Pancreas (tissue), 10 donors: ENCODE data around the gene ZBED4. TPM values are rescaled to one million over a fixed set of nuclear protein-coding genes. Genes with fewer than 3 reads are reported as not detected.

Experiments
- ATAC-seq, 4 donors: fragments of 200-7000 bp; cut with Tn5 transposase; one replicate each; pipeline versions ENCODE4 v1.8.0 to v1.9.1; 2020; ENCODE audit warnings: mild to moderate bottlenecking in 4 of 4, moderate library complexity in 4 of 4
- DNase-seq, 6 donors: peaks; one replicate each; pipeline ENCODE4 v3.0.0-alpha.2; 2020
- FAIRE-seq: peaks from 2 replicates; lab custom pipeline; 2012; peaks lifted over from hg19 to GRCh38; lab: Jason Lieb, UNC
- H3K27ac ChIP-seq, 4 donors: fragments of 200-600 bp; sonication (generic); 1 replicate in 3 of 4; 2 replicates in 1 of 4; pipeline versions ENCODE4 v1.5.0 to v1.8.0; 2020
- H3K27me3 ChIP-seq, 4 donors: fragments of 200-600 bp; one replicate each; pipeline ENCODE4 v1.8.0; 2021
- H3K36me3 ChIP-seq, 3 donors: fragments of 200-600 bp; sonication (generic) in 1 of 3; one replicate each; pipeline versions ENCODE4 v1.5.0 to v1.8.0; 2020 to 2021
- H3K4me1 ChIP-seq, 3 donors: fragments of 200-600 bp; one replicate each; pipeline ENCODE4 v1.8.0; 2021
- H3K4me3 ChIP-seq, 4 donors: fragments of 200-600 bp; sonication (generic) in 2 of 4; one replicate each; pipeline versions ENCODE4 v1.5.0 to v1.8.0; 2020 to 2021
- H3K9me3 ChIP-seq, 4 donors: fragments of 200-600 bp; one replicate each; pipeline ENCODE4 v1.8.0; 2021
- CTCF ChIP-seq, 4 donors: fragments of 200-600 bp; sonication (generic) in 3 of 4; IDR thresholded peaks; one replicate each; pipeline versions ENCODE4 v1.5.0 to v1.8.0; 2021; ENCODE audit warnings: antibody characterized with exemption in 4 of 4
- WGBS, 2 donors: extraction: QIAGEN DNeasy Blood & Tissue Kit; methylation state at CpG; one replicate each; pipeline ENCODE4 v1.1.7; 2013; 5-methylcytosine and 5-hydroxymethylcytosine counted together
- intact Hi-C, 3 donors: fragments of 100-400 bp; cut with DNase I; formaldehyde crosslinking; loops; one replicate each; pipeline versions ENCODE4 v1.11.1 to v1.14.2; 2022
- polyA plus RNA-seq, 2 donors: library from polyadenylated mRNA; stranded (reverse); fragments of 200-250 nt; gene quantifications; one replicate each; pipeline ENCODE4 v1.2.3, GENCODE V29; 2013
- total RNA-seq, 6 donors: library from RNA; stranded (reverse); fragmentation: NEBNext Ultra II Directional in 4 of 6; extraction: Animal tissue kit (Norgen Biotek cat#: 25700) in 4 of 6; gene quantifications; one replicate each; pipeline versions ENCODE4 v1.2.1 to v1.2.4, GENCODE V29; 2021 to 2023
- donor health status: healthy with polysubstance abuse.
- donor health status: DM: no; HTN: no; CAD: no; lungs with moderate emphysema.
- donor health status: DM: no; HTN: no; CAD: no.
- donor health status: control.
- donor health status: control.
- donor health status: Bipolar disorder and iron deficiency.
- donor health status: DM: yes; HTN: yes; CAD: no.
- donor health status: DM: no; HTN: no; CAD: no.
- donor health status: DM: no; HTN: no; CAD: no.
- donor health status: DM: yes; HTN: yes; CAD: no.

Gene ZBED4
- total and polyA plus RNA-seq, 8 donors = 2.4 to 7.2 (median 4.5) TPM

- no peaks in the 10 kb centered on the region for H3K4me1 ChIP-seq
- no peak overlapping the region for H3K4me3 ChIP-seq
- no peaks in the 10 kb centered on the region for H3K9me3 ChIP-seq
- 88 to 91% methylated on average over 21 of the region's 21 CpGs for WGBS, 2 donors
- TF ChIP-seq CTCF (IDR thresholded peaks at IDR 0.05) = no peak
- intact Hi-C loops = no loop called here
- DNase-seq (no peak), ATAC-seq (no peak), FAIRE-seq (no peak)
- peaks cover 0 to 17% (median 5%) of the 10 kb centered on the region in 3 donors for H3K36me3 ChIP-seq
- no peak overlapping the region for H3K27ac ChIP-seq
- no peaks in the 10 kb centered on the region for H3K27me3 ChIP-seq
Measured at GRCh38 chr22:49882519-49883293, 29.1 kb downstream of the ZBED4 start.

GRCh38 chr22:49883294-49883640 lies 29.6 kb downstream of the ZBED4 start:
- H3K36me3 ChIP-seq = peaks cover 0 to 17% (median 5%) of the 10 kb centered on the region in 3 donors
- no peaks in the 10 kb centered on the region for H3K9me3 ChIP-seq
- H3K27ac ChIP-seq = no peak overlapping the region
- FAIRE-seq (no peak), DNase-seq (no peak), ATAC-seq (no peak)
- intact Hi-C loops = no loop called here
- no peak for TF ChIP-seq CTCF (IDR thresholded peaks at IDR 0.05)
- 95 to 96% methylated on average over 4 of the region's 4 CpGs for WGBS, 2 donors
- H3K4me1 ChIP-seq = no peaks in the 10 kb centered on the region
- no peak overlapping the region for H3K4me3 ChIP-seq
- no peaks in the 10 kb centered on the region for H3K27me3 ChIP-seq

- Histone ChIP-seq H3K36me3 (peaks cover 0 to 17% (median 5%) of the 10 kb centered on the region in 3 donors), H3K27ac (no peak overlapping the region), H3K27me3 (no peaks in the 10 kb centered on the region), H3K4me3 (no peak overlapping the region), H3K4me1 (no peaks in the 10 kb centered on the region), H3K9me3 (no peaks in the 10 kb centered on the region)
- no peak for DNase-seq
- intact Hi-C loops = no loop called here
- 96% methylated on average over 20 of the region's 20 CpGs for WGBS, 2 donors
- TF ChIP-seq CTCF (IDR thresholded peaks at IDR 0.05) = no peak
- no peak for FAIRE-seq
- ATAC-seq = no peak
Measured at GRCh38 chr22:49884075-49884474, 30.4 kb downstream of the ZBED4 start.

GRCh38 chr22:49884503-49885260 lies 31.0 kb downstream of the ZBED4 start:
- intact Hi-C loops = no loop called here
- no peak overlapping the region for H3K4me3 ChIP-seq
- H3K27ac ChIP-seq = no peak overlapping the region
- no peaks in the 10 kb centered on the region for H3K27me3 ChIP-seq
- ATAC-seq (no peak), FAIRE-seq (no peak), DNase-seq (no peak)
- H3K9me3 ChIP-seq = no peaks in the 10 kb centered on the region
- no peak for TF ChIP-seq CTCF (IDR thresholded peaks at IDR 0.05)
- no peaks in the 10 kb centered on the region for H3K4me1 ChIP-seq
- WGBS, 2 donors = 93 to 94% methylated on average over 31 of the region's 31 CpGs
- peaks cover 0 to 17% (median 5%) of the 10 kb centered on the region in 3 donors for H3K36me3 ChIP-seq
